A549 (cell line): ENCODE measurements around the gene HOXC12.

Source experiments
- CHD2 ChIP-seq: fragments of 150-350 bp; IDR thresholded peaks from 2 replicates; pipeline ENCODE4 v1.6.1; 2014; ENCODE audit warnings: low read length; ENCODE audit not compliant: partially characterized antibody
- EP300 ChIP-seq, 2 experiments: fragments of >200 bp; sonication (Bioruptor Twin); formaldehyde crosslinking; IDR thresholded peaks; 2 replicates in 1 of 2; 3 replicates in 1 of 2; pipeline ENCODE4 v1.6.1; 2016 to 2017
- ESRRA ChIP-seq: fragments of 150-350 bp; IDR thresholded peaks from 2 replicates; pipeline ENCODE4 v1.6.1; 2014; ENCODE audit warnings: mild to moderate bottlenecking, low read length, borderline replicate concordance
- HOXA7 ChIP-seq: fragments of 250-450 bp; sonication (Bioruptor Pico); IDR thresholded peaks from 2 replicates; pipeline ENCODE4 v1.5.0; 2020; ENCODE audit warnings: mild to moderate bottlenecking, moderate library complexity
- MAX ChIP-seq: IDR thresholded peaks from 2 replicates; pipeline ENCODE4 v1.6.1; 2012
- MYC ChIP-seq: IDR thresholded peaks from 2 replicates; pipeline ENCODE4 v1.6.1; 2012; ENCODE audit warnings: mild to moderate bottlenecking, inconsistent platforms, low read length, improper control_type of control experiment, borderline replicate concordance
- POLR2A ChIP-seq: IDR thresholded peaks from 2 replicates; pipeline ENCODE4 v1.6.1; 2012; ENCODE audit warnings: mild to moderate bottlenecking, low read length
- POLR2AphosphoS2 ChIP-seq: conservative IDR thresholded peaks from 2 replicates; pipeline ENCODE4 v1.6.1; 2012; ENCODE audit warnings: low read length, improper control_type of control experiment, inconsistent platforms
- RNF2 ChIP-seq: fragments of 200-600 bp; sonication (generic); IDR thresholded peaks from 2 replicates; pipeline ENCODE4 v1.6.1; 2016; ENCODE audit warnings: low read depth, mild to moderate bottlenecking, antibody characterized with exemption, moderate library complexity, borderline replicate concordance
- SREBF2 ChIP-seq: fragments of 450-650 bp; IDR thresholded peaks from 2 replicates; pipeline ENCODE4 v1.6.1; 2014; ENCODE audit warnings: mild to moderate bottlenecking, moderate library complexity
- TF ChIP-seq, protein P1 (sequence below): fragments of >200 bp; sonication (Bioruptor Twin); formaldehyde crosslinking; IDR thresholded peaks from 3 replicates; pipeline ENCODE4 v1.5.1; 2016

- TF ChIP-seq CHD2 (no peak), SREBF2 (no peak), MAX (no peak), ESRRA (no peak), POLR2A (no peak), MYC (no peak), RNF2 (no peak), EP300 (IDR thresholded peaks at IDR 0.05) (no peak), POLR2AphosphoS2 (no peak), HOXA7 (CRISPR knock-in tag) (no peak)
- TF ChIP-seq, protein P1, sequence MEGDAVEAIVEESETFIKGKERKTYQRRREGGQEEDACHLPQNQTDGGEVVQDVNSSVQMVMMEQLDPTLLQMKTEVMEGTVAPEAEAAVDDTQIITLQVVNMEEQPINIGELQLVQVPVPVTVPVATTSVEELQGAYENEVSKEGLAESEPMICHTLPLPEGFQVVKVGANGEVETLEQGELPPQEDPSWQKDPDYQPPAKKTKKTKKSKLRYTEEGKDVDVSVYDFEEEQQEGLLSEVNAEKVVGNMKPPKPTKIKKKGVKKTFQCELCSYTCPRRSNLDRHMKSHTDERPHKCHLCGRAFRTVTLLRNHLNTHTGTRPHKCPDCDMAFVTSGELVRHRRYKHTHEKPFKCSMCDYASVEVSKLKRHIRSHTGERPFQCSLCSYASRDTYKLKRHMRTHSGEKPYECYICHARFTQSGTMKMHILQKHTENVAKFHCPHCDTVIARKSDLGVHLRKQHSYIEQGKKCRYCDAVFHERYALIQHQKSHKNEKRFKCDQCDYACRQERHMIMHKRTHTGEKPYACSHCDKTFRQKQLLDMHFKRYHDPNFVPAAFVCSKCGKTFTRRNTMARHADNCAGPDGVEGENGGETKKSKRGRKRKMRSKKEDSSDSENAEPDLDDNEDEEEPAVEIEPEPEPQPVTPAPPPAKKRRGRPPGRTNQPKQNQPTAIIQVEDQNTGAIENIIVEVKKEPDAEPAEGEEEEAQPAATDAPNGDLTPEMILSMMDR, result no peak
These were observed 15.0 kb downstream of the HOXC12 start for GRCh38 chr12:53969588-53970259.
